GM19372 (cell line): ENCODE measurements around the gene EGFR.

Experiments used
- ATAC-seq: cut with Tn5 transposase; IDR thresholded peaks from one replicate; pipeline ENCODE4 v1.9.1; 2021; ENCODE audit warnings: mild to moderate bottlenecking, low read depth, moderate library complexity; ENCODE audit not compliant: unreplicated experiment

Gene EGFR

DNA sequence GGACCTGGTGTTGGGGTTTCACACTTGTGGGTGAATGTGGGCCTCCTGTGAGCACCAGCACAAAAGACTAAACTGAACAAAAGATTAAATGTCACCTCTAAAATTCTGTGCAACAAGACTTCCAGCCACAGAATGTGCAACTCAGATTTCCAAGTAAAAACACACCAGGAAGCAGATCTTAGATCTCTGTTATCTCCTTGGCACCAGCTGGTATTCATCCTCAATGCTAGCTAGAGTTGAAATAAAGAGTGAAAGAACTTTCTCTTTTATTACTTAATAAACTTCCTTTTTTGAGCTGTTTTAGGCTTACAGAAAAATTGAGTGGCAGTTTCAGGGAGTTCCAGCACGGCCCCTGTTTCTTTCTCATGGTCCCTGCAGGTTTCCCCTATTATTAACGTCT lies 40.2 kb downstream of the EGFR start:
- ATAC-seq: no peak

DNA sequence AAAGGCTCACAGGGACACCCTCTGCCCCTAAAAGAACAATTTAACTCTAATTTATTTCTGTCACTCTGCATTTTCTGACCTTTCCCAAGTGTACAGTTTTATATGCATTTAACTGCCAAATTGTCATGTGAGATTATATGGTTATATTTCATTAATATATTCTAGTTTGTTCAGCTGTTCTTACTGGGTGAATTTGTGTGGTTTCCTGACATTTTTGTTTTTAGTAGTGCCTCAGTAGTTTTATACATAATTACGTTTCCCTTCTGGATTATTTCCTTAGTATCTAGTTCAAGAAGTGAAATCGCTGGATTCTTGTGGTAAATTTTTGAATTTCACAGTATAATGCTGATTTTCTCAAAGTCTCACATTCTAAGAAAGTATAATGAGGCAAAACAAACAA lies 41.3 kb downstream of the EGFR start:
- no peak for ATAC-seq

DNA sequence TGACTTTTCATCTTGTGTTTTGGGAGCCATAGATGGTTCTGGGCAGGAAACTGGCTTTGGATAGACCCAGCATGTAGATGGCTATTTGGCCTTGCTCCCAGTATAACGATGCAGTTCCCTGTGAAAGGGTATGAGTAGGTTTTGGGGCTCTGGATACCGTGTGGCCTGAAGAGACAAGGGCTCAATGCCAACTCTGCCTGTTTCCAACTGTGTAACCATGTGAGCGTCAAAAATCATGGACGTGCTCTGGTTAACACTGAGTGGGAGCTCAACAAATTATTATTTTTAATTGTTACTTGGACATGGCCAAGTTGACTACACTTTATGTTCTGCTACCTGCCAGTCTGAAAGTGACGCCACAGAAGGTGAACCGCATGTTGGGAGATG lies 41.8 kb downstream of the EGFR start:
- no peak for ATAC-seq

DNA sequence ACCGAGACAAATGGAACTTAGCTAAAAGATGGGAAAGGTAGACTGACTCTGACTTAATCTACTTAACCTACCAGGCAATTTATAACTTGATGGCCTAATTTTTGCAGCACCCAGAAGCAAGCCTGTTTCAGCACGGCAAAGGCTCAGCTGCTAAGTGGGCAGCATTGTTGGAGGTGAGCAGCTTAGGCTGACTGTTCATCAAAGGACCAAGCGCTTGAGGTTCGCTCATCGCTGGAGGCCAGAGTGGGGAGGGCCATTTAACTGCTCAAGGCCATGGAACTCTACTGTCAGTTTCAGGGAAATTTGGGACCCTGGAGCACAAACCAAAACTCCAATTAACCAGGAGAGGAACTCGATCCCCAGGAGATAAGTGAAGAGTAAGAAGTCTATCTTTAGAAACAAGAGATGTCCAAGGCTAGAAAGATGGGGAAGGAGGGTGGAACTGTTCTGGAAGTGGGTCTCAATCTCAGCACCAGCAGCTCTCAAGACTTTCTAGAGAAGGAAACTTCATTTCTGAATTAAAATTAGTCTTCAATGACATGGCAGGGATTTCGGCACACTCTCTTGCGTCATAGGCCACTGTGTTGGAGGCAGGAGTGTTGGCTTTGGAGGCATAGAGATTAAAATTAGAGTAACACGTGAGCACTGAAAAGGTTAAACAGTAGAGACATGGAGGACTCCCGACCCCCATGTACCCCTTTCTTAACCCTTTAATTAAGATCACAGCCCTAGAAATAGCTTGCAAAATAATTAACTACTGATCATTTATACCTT lies 43.1 kb downstream of the EGFR start:
- no peak for ATAC-seq

DNA sequence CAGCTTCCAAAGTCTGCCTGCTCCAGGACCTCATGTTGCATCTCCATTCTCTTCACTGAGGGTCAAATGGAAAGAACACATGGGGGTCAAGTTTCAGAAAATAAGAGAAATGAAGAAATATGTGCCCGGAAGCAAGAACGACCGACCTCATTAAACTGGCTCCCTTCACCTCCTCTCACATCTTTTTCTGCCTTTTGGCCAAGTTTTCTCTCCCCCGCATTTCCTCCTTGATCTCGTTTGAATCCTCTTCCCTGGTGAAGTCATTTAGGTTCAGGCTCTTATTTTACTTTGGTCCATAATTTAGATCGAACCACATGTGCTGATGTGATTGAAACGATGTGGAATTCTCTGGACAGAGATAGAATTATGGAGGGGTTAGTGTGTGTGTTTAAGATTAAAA lies 44.2 kb downstream of the EGFR start:
- no peak for ATAC-seq

DNA sequence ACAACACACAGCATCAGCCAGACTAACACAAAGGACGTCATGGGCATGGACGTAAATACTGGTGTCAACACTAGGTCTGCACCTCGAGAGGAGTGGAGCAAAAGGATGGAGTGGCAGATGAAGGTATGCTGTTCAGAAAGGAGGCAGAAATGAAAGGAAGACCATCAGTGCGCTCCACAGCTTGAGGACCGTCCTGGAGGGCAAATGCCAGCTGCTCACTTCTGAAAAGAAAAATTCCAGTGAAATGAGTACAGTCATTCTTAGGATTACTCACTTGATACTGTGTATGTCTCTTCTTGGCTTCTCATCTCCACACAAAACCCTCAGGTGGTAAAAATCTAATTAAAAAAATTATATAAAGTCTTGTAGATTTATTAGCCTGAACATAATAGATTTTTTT lies 44.8 kb downstream of the EGFR start:
- no peak for ATAC-seq

DNA sequence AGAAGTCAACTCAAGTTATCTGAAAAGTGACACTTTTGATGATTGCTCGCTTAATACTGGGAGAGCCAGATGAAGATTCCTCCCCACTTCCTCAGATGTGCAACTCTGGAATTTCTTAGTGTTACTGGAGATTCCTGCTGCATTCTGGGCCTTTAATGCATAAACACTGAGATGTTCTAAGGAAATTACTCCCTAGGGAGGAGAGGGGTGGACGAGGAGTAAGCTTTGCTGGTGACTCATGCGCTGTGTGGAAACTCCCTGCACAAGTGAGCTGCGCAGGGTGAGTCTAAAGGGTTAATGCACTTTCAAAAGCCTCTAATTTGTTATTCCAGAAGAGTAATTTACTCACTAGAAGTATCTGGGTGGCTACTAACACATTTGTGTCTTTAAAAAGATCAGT lies 46.3 kb downstream of the EGFR start:
- ATAC-seq: no peak

DNA sequence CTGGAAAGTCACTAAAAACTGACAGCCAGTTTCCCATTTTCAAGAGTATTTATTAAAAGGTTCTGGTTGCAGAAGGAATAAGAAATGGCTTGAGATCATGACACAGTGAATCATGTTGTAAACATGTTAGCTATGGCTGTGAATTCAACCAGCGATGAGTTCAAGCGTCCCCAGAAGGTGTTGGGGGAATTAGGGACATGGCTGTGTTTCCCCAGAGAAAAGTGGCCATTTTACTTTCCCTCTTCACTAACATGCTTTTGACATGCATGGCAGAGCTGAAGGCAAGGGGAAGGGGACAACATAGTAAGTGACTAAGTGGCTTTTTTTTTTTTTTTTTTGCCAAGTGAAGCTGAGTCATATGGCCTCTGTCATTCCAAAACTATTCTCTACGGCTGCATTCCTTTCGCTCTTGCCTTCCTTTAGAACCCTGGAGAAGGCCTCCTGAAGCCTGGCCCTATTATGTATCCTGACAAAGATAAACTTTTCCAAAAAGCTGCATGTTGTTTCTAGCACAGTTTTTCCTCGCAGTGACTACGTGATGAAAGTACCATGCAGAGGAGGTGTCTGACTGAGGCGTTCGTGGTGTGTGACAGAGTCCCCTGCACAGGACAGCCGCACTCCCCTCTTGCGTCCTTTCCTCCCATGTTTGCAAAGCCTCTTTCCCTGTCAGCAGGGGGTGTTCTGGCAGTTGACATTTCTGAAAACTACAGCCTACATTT lies 46.9 kb downstream of the EGFR start:
- ATAC-seq: no peak

DNA sequence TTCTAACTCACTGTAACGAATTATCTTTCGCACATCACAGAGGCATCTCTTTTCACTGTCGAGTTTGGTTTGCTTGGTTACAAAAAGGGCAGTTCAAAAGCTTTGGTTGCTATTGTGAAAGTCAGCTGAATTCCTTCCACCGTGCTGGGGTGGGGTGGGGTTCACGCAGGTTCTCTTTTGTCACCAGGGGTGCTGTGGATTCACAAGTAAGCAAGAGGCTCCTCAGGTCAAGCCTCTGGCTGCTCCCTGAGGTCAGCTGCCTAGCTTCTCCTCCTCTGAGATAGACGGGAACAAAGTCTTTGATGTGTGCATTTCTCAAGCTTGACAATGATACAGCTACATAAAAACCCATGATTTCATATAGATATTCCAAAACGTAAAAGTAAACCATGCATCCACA lies 47.7 kb downstream of the EGFR start:
- no peak for ATAC-seq

DNA sequence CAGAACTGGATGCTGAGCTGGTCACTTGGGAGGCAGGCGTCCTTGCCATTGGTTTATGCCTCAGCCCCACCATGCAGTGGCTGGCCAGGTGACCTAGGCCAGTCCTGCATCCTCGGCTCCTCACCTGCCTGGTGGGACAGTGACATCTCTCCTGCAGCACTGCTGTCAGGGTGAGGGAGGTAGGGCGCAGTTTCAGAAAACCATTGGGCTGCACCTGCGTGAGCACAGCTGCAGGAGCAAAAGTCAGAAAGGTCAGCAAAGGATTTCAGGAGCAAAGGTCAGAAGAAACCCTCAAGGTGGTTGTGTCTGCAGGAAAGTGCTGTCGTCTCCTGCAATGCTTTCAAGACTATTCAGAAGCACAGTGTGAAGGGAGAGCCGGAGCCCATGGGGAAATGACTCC lies 48.1 kb downstream of the EGFR start:
- ATAC-seq: no peak

DNA sequence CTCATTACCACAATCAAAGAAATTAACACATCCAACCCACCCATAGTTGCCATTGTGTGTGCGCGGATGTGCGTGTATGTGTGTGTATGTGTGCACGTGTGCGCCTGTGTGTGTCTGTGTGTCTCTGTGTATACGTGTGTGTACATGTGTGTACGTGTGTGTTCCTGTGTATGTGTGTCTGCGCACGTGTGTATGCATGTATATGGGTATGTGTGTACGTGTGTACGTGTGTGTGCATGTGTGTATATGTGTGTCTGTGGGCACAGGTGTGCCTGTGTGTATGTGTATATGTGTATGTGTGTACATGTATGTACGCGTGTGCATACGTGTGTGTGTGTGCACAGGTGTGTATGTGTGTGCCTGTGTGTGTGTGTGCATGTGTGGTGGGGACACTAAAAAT lies 48.9 kb downstream of the EGFR start:
- ATAC-seq: no peak

DNA sequence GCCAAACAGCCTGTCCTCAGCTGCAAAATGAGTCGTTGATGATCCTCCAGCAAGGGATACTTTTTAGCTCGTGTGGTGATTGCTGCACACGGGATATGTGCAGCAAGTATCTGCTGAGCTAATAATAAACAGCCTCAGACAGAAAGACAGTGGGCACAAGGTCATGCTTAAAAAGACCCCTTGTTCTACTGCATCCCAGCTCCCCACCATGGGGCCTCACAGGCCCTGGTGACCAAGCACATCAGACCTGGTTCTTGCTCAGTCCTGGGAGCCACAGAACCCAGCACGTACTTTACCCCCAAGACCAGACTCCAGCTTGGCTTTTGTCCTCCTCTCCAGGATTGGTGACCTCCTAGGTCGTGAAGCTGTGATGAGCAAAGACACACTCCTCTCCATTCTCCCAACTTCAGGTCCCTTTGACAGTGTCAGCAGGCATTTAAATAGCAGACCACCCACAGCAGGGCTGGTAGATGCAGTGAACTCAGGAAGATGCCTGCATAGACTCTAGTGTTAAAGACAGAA lies 50.5 kb downstream of the EGFR start:
- no peak for ATAC-seq

DNA sequence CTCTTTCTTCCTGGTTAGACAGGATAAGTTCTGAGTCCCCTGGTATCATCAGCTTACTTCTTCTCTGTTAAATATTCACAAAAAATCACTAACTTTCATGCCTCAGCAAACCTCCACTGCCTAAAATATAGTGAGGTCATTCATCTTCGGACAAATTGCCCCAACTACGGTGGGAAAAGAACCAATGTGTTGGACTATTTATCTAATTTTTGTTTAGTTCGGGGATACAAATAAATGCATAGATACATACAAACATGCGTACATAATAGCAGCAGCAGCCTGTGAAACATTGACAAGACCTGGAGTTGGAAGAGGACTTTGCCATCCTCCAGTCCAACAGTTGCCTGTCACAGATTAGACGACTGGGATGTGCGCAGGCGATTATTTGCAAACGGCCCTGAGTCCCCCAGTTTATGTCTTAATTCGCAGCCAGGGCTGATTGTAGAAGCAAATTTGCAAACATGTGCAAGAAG lies 51.5 kb downstream of the EGFR start:
- ATAC-seq: no peak

DNA sequence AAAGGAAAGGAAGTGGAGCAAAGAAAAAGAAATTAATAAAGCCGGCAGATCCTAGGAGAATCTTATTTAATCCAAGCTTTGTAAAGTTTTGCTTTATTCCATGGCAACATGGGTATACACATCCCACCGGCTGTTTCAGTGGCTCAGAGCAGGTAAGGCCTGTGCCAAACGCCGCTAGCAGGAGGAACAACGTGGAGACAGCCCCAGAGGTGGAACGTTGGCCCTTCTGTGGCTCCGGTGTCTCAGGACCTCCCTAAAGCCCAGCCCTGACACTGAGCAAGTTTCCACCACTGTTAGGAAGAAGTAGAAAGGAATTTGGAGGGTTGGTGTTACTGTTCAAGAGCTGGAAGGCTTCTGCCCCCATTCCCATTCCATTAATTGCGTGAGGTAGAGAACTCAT lies 52.0 kb downstream of the EGFR start:
- ATAC-seq: no peak

DNA sequence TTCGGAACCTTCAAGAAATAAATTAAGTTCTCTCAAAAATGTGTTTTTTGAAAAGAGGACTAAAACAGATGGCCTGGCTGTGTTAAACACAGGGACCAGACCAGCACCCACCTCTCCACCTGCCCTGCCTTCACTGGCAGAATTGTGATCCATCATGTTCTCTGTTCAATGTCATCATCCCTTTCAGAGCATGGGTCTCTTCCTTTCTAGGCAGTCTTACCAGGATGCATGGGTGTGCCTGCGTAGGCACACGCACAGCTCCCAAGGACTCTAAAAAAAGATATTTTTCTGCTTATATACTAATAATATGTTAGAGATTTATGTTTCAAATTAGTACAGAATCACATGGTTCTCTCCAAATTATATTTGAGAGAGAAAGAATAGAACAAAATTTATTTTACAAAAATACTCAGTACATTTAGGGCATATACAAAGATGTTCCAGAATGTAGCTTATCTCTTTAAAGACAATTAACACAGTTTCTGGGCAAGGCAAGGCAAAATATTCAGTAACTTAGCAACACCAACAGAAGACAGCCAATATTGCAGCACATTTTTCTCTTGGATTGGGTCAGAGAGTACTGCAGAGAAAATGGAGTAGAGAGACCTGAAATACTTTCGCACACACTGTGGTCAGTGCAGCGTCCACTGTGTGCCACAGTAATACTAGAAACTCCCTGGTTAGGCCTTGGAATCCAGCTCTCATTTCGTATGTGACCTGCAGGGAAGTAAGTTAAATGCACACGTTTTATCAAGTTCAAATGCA lies 52.8 kb downstream of the EGFR start:
- ATAC-seq: no peak

DNA sequence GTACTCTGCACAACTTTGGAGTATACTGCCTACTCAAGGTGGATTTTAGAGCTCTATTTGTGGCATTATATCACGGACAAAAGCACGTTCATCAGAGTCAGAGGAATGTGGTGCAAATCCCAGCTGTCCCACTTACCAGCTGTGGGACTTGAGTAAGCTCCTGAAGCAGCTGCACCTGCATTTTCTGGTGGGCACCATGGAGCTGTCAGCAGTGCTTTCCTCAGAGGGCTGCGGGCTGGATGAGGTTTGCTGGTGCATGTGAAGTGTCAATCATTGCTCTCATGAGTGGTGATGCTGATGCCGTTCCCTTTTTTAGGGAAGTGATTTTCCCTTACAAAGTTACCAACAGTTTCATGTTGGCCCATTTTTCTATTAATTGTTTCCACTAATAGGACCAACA lies 53.4 kb downstream of the EGFR start:
- no peak for ATAC-seq

DNA sequence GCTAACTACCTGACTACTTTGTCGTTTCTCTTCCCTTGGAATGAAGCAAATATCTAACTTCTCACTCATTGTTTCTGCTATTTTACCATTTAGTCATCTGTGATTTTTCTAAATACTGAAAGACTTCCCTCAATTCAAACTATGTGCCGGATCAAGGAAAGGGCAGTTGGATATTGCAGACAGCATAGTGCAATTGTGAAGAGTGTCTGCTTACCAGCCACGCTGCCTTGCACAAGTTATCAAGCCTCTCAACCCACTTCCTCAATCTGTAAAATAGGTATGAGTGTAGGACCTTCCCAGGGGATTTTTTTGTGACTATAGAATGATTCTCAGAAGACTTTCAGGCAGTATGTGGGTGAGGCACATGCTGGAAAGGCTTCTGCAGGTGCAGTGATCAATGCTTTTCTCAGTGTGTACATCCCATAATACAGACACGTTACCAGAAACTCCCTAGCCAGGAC lies 54.3 kb downstream of the EGFR start:
- ATAC-seq: peak; percentile 47

DNA sequence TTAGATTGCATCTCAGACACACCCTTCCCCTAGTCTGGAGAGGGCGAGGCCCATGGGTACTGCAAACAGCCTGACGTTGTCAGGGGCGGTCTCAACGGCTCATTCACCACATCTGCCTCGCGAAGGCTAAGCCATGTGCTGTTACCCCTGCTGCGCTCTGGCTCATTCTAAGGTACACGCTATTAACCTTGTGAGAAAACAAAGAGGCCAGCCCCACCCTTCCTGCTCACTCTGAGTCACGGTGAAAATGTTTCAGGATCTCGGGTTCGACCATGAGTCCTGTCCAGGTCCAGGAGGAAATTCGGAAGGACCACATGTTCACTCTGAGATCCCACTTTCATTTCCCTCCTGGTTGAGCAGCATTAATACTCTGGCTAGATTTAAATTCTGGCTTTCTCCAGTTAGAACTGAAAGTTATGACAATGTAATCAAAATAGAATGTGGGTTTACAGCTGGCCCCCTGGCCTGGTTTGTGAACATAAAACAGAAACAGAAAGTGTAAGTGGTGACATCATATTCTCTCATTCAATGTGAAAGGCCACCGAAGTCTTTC lies 55.2 kb downstream of the EGFR start:
- peak; percentile 79 for ATAC-seq

DNA sequence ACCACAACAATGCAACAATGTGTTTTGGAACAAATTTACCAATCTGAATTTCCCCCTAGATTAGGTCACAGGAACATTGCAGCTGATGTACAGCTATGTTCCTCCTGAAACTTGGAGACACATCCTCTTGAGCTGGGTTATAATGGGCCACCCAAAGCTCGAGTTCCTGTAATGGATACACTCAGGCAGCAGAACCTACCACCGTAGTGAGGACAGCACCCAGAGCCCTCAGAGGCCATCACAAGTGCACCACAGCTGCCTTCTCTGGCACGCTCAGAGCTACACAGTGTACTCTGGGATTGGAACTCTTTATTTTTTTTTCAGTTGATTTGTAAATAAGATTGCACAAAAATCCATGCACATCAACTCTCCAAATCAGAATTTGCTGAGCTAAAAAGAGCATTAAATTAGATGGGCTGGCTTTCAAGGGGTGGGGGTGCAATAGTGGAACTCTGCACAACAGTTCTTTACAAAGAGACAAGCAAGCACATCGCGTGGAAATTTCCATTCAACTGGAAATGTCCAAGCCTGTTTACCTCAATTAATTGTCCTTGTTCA lies 56.7 kb downstream of the EGFR start:
- ATAC-seq: no peak
